ENCODE measurements around the gene ARHGEF12. TPM values are rescaled to one million over a fixed set of nuclear protein-coding genes. Genes with fewer than 3 reads are reported as not detected.

ARHGEF12 gene
- total RNA-seq, 1 donor from 2014 or later = 83.1 TPM

GRCh38 chr11:120494595-120494994, 158.4 kb downstream of the ARHGEF12 start:
- peaks cover 3% of the 10 kb centered on the region for H3K4me1 Mint-ChIP-seq (ENCODE audit: low read depth, unreplicated experiment)
- Histone ChIP-seq H3K27ac (ENCODE audit: low read depth, low read length) (no peak overlapping the region), H3K27me3 (ENCODE audit: insufficient read depth, low read length) (no peaks in the 10 kb centered on the region), H3K4me1 (ENCODE audit: insufficient read depth, low read length) (no peaks in the 10 kb centered on the region), H3K4me3 (ENCODE audit: insufficient read depth, low read depth, low read length) (no peak overlapping the region), H4K20me1 (ENCODE audit: insufficient read depth, low read length) (no peaks in the 10 kb centered on the region), H2AFZ (ENCODE audit: low read depth, low read length) (no peak overlapping the region), H3K9me3 (ENCODE audit: insufficient read depth, low read depth, low read length) (no peaks in the 10 kb centered on the region), H3K36me3 (ENCODE audit: insufficient read depth, low read length) (peaks cover 2% of the 10 kb centered on the region), H3K79me2 (ENCODE audit: insufficient read depth, low read length) (no peaks in the 10 kb centered on the region), H3K9ac (ENCODE audit: low read length) (no peak overlapping the region), H3K4me2 (ENCODE audit: low read length) (no peak overlapping the region)
- no peaks in the 10 kb centered on the region for H3K9me3 Mint-ChIP-seq (ENCODE audit: unreplicated experiment)
- no peak overlapping the region for H3K27ac Mint-ChIP-seq (ENCODE audit: unreplicated experiment)
- no peak overlapping the region for H3K4me3 Mint-ChIP-seq (ENCODE audit: unreplicated experiment)
- TF ChIP-seq CTCF (IDR thresholded peaks at IDR 0.05; ENCODE audit: insufficient read depth, low read depth, low read length) = no peak
- no peaks in the 10 kb centered on the region for H3K36me3 Mint-ChIP-seq (ENCODE audit: low read depth, unreplicated experiment)
- no peaks in the 10 kb centered on the region for H3K27me3 Mint-ChIP-seq (ENCODE audit: low read depth, unreplicated experiment)
- DNase-seq (ENCODE audit: low read depth) = no peak
- no peak for FAIRE-seq

DNA sequence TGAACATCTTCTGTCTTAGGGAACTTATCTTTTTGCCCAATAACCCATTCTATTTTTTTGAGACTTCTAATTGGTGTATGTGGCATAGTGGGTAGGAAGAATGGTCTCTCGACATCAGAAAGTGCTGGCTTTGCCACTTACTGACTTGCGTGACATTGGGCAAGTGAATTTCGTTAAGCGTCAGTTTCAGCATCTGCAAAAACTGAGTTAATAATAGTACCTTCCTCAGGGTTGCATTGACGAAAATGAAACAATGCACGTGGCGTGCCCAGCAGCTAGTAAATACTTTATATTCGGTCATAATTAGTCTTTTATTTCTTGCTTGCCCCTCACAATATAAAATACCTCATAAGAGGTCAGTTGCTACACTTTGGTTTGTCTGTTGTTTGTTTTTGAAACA, 162.9 kb downstream of the ARHGEF12 start:
- DNase-seq (ENCODE audit: low read depth) = no peak
- Histone ChIP-seq H3K4me1 (ENCODE audit: insufficient read depth, low read length) (no peaks in the 10 kb centered on the region), H4K20me1 (ENCODE audit: insufficient read depth, low read length) (no peaks in the 10 kb centered on the region), H3K27ac (ENCODE audit: low read depth, low read length) (no peak overlapping the region), H3K79me2 (ENCODE audit: insufficient read depth, low read length) (no peaks in the 10 kb centered on the region), H2AFZ (ENCODE audit: low read depth, low read length) (no peak overlapping the region), H3K9ac (ENCODE audit: low read length) (no peak overlapping the region), H3K36me3 (ENCODE audit: insufficient read depth, low read length) (no peaks in the 10 kb centered on the region), H3K4me3 (ENCODE audit: insufficient read depth, low read depth, low read length) (no peak overlapping the region), H3K4me2 (ENCODE audit: low read length) (no peak overlapping the region), H3K9me3 (ENCODE audit: insufficient read depth, low read depth, low read length) (no peaks in the 10 kb centered on the region), H3K27me3 (ENCODE audit: insufficient read depth, low read length) (no peaks in the 10 kb centered on the region)
- FAIRE-seq = no peak
- H3K27ac Mint-ChIP-seq (ENCODE audit: unreplicated experiment) = no peak overlapping the region
- no peak for TF ChIP-seq CTCF (IDR thresholded peaks at IDR 0.05; ENCODE audit: insufficient read depth, low read depth, low read length)
- TF ChIP-seq EZH2 (IDR thresholded peaks at IDR 0.05; ENCODE audit: insufficient read depth, low read length) = no peak
- peaks cover 6% of the 10 kb centered on the region for H3K4me1 Mint-ChIP-seq (ENCODE audit: low read depth, unreplicated experiment)
- H3K27me3 Mint-ChIP-seq (ENCODE audit: low read depth, unreplicated experiment) = no peaks in the 10 kb centered on the region
- no peak overlapping the region for H3K4me3 Mint-ChIP-seq (ENCODE audit: unreplicated experiment)
- no peaks in the 10 kb centered on the region for H3K9me3 Mint-ChIP-seq (ENCODE audit: unreplicated experiment)
- H3K36me3 Mint-ChIP-seq (ENCODE audit: low read depth, unreplicated experiment) = no peaks in the 10 kb centered on the region

DNA sequence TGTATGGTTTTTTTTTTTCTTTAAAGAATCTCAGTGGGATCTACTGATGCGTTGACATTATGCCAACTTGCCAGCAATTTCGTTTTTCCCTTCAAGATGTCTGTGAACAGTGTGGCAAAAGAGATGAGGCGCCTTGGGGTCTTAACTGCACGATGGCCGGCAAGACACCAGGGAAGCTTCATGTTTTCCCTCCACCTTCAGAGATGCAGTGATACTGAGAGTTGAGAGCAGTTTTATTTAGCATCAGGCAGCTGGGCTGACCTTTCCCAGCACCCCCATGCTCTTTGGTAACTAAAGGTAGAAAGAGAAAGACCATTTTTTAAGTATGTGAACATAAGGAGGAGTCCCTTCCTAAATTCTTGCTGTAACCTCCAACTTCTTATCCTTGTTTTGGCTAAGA, 163.6 kb downstream of the ARHGEF12 start:
- Mint-ChIP-seq H3K36me3 (ENCODE audit: low read depth, unreplicated experiment) (no peaks in the 10 kb centered on the region), H3K4me3 (ENCODE audit: unreplicated experiment) (no peak overlapping the region), H3K4me1 (ENCODE audit: low read depth, unreplicated experiment) (peaks cover 3% of the 10 kb centered on the region), H3K27me3 (ENCODE audit: low read depth, unreplicated experiment) (peaks cover under 1% of the 10 kb centered on the region), H3K9me3 (ENCODE audit: unreplicated experiment) (no peaks in the 10 kb centered on the region), H3K27ac (ENCODE audit: unreplicated experiment) (no peak overlapping the region)
- no peak for TF ChIP-seq CTCF (IDR thresholded peaks at IDR 0.05; ENCODE audit: insufficient read depth, low read depth, low read length)
- TF ChIP-seq EZH2 (IDR thresholded peaks at IDR 0.05; ENCODE audit: insufficient read depth, low read length) = no peak
- no peak overlapping the region for H3K9ac ChIP-seq (ENCODE audit: low read length)
- no peaks in the 10 kb centered on the region for H3K4me1 ChIP-seq (ENCODE audit: insufficient read depth, low read length)
- no peak overlapping the region for H3K27ac ChIP-seq (ENCODE audit: low read depth, low read length)
- H3K27me3 ChIP-seq (ENCODE audit: insufficient read depth, low read length) = no peaks in the 10 kb centered on the region
- no peaks in the 10 kb centered on the region for H3K36me3 ChIP-seq (ENCODE audit: insufficient read depth, low read length)
- no peaks in the 10 kb centered on the region for H3K79me2 ChIP-seq (ENCODE audit: insufficient read depth, low read length)
- H3K4me2 ChIP-seq (ENCODE audit: low read length) = no peak overlapping the region
- no peak for DNase-seq (ENCODE audit: low read depth)
- FAIRE-seq = no peak
- H4K20me1 ChIP-seq (ENCODE audit: insufficient read depth, low read length) = no peaks in the 10 kb centered on the region
- no peak overlapping the region for H2AFZ ChIP-seq (ENCODE audit: low read depth, low read length)
- H3K9me3 ChIP-seq (ENCODE audit: insufficient read depth, low read depth, low read length) = no peaks in the 10 kb centered on the region
- no peak overlapping the region for H3K4me3 ChIP-seq (ENCODE audit: insufficient read depth, low read depth, low read length)
